ENCODE measurements around the gene P2RY2. TPM values are rescaled to one million over a fixed set of nuclear protein-coding genes. Genes with fewer than 3 reads are reported as not detected.

P2RY2 gene
- total and polyA plus RNA-seq, 2 of the 8 experiments (the other 6 are each of a cell fraction or from before 2014, with no cell fraction given), result 1.0 to 1.5 TPM

DNA sequence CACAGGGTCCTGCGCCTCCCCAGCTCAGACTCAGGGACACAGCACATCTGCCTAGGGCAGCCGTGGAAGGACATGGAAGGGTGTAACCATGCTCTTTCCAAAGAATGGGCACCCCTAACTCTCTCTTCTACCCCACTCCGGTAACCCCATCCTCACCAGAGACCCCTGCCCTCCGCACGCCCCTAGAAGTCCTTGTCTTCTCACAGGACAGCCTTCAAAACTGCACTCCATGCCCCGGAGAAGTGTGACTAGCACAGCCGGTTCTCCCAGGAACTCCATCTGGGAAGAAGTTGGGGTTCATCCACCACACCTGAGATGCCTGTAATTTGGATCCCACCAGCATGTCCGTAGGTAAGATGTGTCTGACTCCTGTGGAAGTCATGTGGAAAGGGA is 25.0 kb downstream of the P2RY2 start:
- peak overlapping the region; percentile 83 for H2BK12ac ChIP-seq (ENCODE audit: low read depth, low read length)
- peak overlapping the region; percentile 62 for H2BK20ac ChIP-seq (ENCODE audit: low read length)
- no peaks in the 10 kb centered on the region for H3K9me3 ChIP-seq (ENCODE audit: insufficient read depth in 2 of 2, low read depth in 1 of 2, low read length in 1 of 2)
- H3K36me3 ChIP-seq (ENCODE audit: control insufficient read depth in 2 of 4, insufficient read depth in 4 of 4, low read length in 3 of 4), result no peaks in the 10 kb centered on the region
- H2AFZ ChIP-seq (ENCODE audit: low read length), result 0 out of 2 replicates have a peak overlapping the region, but pooled peaks have one; percentile 65
- H4K20me1 ChIP-seq (replicated peaks in 1 of 2; ENCODE audit: control insufficient read depth in 1 of 2, insufficient read depth in 2 of 2, low read length in 2 of 2), result no peaks in the 10 kb centered on the region
- peak overlapping the region; percentile 48 for H2BK120ac ChIP-seq (replicated peaks; ENCODE audit: low read depth, low read length)
- H3K23me2 ChIP-seq (ENCODE audit: low read depth, low read length), result no peaks in the 10 kb centered on the region; the same call in 1 of the 2 replicates
- peaks cover 0 to 8% (median 3%) of the 10 kb centered on the region in 4 experiments; a peak in 3 of 7 replicates for H3K4me1 ChIP-seq (replicated peaks in 1 of 4; ENCODE audit: control insufficient read depth in 3 of 4, insufficient read depth in 4 of 4, low read length in 3 of 4)
- no peak overlapping the region for H2AK5ac ChIP-seq (ENCODE audit: low read depth, low read length)
- TF ChIP-seq ZNF274 (IDR thresholded peaks at IDR 0.05; ENCODE audit: borderline replicate concordance, extremely low read depth, low read length), result no peak
- TF ChIP-seq CTBP2 (IDR thresholded peaks at IDR 0.05; ENCODE audit: borderline replicate concordance, insufficient read depth, insufficient read length, low read length), result no peak
- TF ChIP-seq POLR2A (IDR thresholded peaks at IDR 0.05; ENCODE audit: control extremely low read depth in 1 of 2, low read depth in 2 of 2, low read length in 2 of 2), result no peak
- TF ChIP-seq SIN3A (conservative IDR thresholded peaks at IDR 0.05 in 1 of 2, IDR thresholded peaks at IDR 0.05 in 1 of 2; ENCODE audit: low read depth in 1 of 2, low read length in 2 of 2), result no peak
- 0 out of 2 replicates have a peak overlapping the region, but pooled peaks have one; percentile 95 for H2BK15ac ChIP-seq (ENCODE audit: low read length)
- H3K79me1 ChIP-seq (ENCODE audit: low read depth, low read length), result no peaks in the 10 kb centered on the region
- H3K18ac ChIP-seq (ENCODE audit: extremely low read depth, low read length), result peak overlapping the region; percentile 54; the same call in 1 of the 2 replicates
- no peak overlapping the region for H3K23ac ChIP-seq (ENCODE audit: insufficient read length)
- no peak overlapping the region for H3K4me3 ChIP-seq (ENCODE audit: extremely low read depth in 1 of 4, insufficient read depth in 2 of 4, low read depth in 3 of 4, low read length in 4 of 4)
- H4K5ac ChIP-seq (ENCODE audit: insufficient read length, low read depth, low read length), result no peak overlapping the region
- WGBS, 2 experiments (ENCODE audit: extremely low coverage in 1 of 2, insufficient coverage in 1 of 2, insufficient read length in 1 of 2, insufficient replicate concordance in 2 of 2, low coverage in 1 of 2, low lambda C conversion rate in 2 of 2, missing lambda C conversion rate in 1 of 2), result 89% methylated on average over 8 of the region's 8 CpGs; no CpG with 5 or more reads in 1 of the 2 experiments
- H3K4ac ChIP-seq (replicated peaks; ENCODE audit: insufficient read length, low read depth, low read length), result peak overlapping the region; percentile 16
- H3K14ac ChIP-seq (ENCODE audit: insufficient read length), result no peak overlapping the region
- H3K27me3 ChIP-seq (replicated peaks in 1 of 4; ENCODE audit: control insufficient read depth in 3 of 4, extremely low read depth in 1 of 4, insufficient read depth in 3 of 4, low read length in 3 of 4), result no peaks in the 10 kb centered on the region
- no peak overlapping the region for H3K27ac ChIP-seq (ENCODE audit: low read depth, low read length)
- H2BK5ac ChIP-seq (ENCODE audit: low read depth, low read length), result peak overlapping the region; percentile 86; the same call in 1 of the 2 replicates
- DNase-seq (ENCODE audit: low read depth in 1 of 2, low spot score in 2 of 2), result no peak
- no peak overlapping the region for H3K56ac ChIP-seq (replicated peaks; ENCODE audit: insufficient read length, low read depth, low read length)
- no peak overlapping the region for H3K9ac ChIP-seq (replicated peaks in 1 of 4; ENCODE audit: extremely low read depth in 1 of 4, low read depth in 3 of 4, low read length in 3 of 4)
- CTCF ChIA-PET (ENCODE audit: partially characterized antibody), result interaction anchor here (0.6 to 21.6 kb wide), 33 partner anchors 9 to 675 kb away, joined by 3 to 451 read pairs (median 4); partner anchors contain the start of genes P2RY2 and P2RY6
- POLR2A ChIA-PET (ENCODE audit: partially characterized antibody), result interaction anchor here (0.7 to 1.0 kb wide), 3 partner anchors 15 to 411 kb away, joined by 3 read pairs; no protein-coding TSS in a partner anchor
- H4K8ac ChIP-seq (ENCODE audit: extremely low read depth, insufficient read depth, low read length), result peak overlapping the region; percentile 72; the same call in 1 of the 2 replicates
- H3K4me2 ChIP-seq (ENCODE audit: insufficient read depth in 1 of 2, low read depth in 2 of 2, low read length in 2 of 2), result peak overlapping the region in 1 of 2 experiments; percentile 65; a peak in 1 of 4 replicates
- no peaks in the 10 kb centered on the region for H3K79me2 ChIP-seq (ENCODE audit: control insufficient read depth in 1 of 2, insufficient read depth in 2 of 2, low read length in 2 of 2)
- FAIRE-seq, result no peak
- H4K91ac ChIP-seq (replicated peaks; ENCODE audit: insufficient read length, low read length), result peak overlapping the region; percentile 67
